ENCODE results near the gene CLRN2.
A peak's percentile ranks its signal among the peaks of the same experiment; 100 is the strongest.

CLRN2 gene

DNA sequence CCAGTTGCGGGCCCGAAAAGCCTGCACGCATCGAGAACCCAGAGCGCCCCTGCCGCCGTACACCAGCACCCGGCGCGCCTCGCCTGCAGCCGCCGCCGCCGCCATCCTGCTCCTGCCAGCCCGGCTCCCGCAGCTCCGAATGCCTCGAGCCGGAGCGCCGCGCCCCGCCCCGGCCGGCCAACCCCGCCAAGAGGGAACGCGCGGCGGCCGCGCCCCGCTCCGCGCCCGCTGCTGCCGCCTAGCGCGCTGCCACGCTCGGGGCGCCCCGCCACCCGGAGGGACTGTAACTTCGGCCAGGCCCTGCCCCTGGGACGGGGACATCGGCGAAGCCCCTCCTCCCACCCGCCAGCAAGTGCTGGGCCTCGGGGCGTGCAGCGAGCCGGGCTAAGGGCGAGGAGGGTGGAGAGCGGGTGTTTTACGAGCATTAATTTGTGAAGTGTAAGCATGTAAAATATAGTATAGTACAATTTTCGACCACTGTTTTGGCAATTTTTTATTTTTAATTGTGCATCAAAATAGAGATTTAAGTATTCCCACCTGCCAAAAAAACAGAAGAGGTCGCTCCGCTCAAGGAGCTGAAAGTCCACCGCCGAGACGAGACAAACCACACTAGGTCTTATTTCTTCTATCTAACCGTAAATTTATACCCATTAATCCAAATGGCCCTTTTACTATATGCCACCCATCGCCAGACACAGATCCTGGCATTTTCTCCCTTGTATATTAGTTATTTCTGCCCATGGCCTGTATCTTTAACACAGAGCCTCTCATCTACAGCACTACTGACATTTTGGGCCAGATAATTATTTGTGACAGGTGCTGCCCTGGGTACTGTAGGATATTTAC, 2.8 kb upstream of the CLRN2 start, which contains the start of gene QDPR:
TSS of gene QDPR (minus strand) at position 141 of the 846 bp plus-strand sequence. CDS start at position 105, 36 bp downstream.
- peak; percentile 87 for DNase-seq (ENCODE audit: low spot score)
- in situ Hi-C loops (cut with MboI; ENCODE audit: low sequenced_read_pairs, unreplicated experiment) = no loop called here
- peak; percentile 66 for TF ChIP-seq CTCF (IDR thresholded peaks at IDR 0.05; ENCODE audit: borderline replicate concordance, control extremely low read depth, extremely low read depth, insufficient read depth, missing control alignments)

DNA sequence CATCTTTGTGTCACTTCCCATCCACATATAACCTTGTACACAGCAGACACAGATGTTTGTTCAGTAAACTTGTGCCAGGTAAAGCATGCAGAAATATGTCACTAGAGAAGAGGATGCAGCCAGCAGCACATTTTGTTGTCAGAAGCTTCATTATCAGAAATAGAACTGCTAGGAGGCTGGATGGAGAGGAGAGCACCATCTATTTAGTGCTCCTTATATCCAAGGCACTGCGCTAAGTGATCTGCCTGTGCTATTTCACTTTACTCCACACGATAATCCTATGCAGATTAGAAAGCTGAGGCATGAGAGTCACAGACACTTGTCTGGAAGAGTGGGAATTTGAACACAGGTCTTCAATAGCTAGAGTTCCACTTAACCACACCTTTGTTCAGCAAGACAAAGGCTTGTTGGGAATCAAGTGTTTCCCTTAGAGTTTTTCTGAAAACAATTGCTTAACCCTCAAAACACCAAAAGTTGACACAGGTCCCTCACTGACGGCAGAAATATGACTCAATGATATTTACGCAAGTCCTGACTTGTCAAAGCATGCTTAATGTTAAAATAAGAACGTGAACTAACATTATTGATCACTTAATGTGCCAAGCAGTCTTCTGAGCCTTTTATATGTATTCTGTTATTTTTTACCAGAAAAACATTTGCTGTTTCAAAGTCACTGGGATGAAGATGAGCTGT, 1.8 kb upstream of the CLRN2 start:
- DNase-seq (ENCODE audit: low spot score) = no peak
- no peak for TF ChIP-seq CTCF (IDR thresholded peaks at IDR 0.05; ENCODE audit: borderline replicate concordance, control extremely low read depth, extremely low read depth, insufficient read depth, missing control alignments)
- in situ Hi-C loops (cut with MboI; ENCODE audit: low sequenced_read_pairs, unreplicated experiment) = no loop called here

GRCh38 chr4:17515445-17516407, 761 bp downstream of the CLRN2 start:
- TF ChIP-seq CTCF (IDR thresholded peaks at IDR 0.05; ENCODE audit: borderline replicate concordance, control extremely low read depth, extremely low read depth, insufficient read depth, missing control alignments) = no peak

DNA sequence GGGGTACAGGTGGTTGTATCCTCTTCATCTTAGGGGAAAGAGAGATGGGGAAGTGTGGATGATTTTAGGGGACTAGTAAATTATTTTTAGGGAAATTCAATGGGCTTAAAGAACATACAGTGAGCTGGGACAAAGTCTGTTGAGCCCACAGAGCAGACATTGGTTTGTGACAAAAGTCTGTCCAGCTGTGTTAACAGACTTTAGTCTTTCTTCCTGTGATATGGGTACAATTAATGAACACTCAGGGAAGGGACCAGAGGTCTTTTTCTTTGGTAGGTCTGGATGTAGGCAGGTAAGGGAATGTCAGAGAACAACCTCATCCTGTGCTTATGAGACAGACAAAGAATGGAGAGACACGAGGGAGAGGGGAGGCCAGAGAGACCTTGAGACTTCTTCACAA, 2.0 kb downstream of the CLRN2 start:
- DNase-seq (ENCODE audit: low spot score) = no peak
- in situ Hi-C loops (cut with MboI; ENCODE audit: low sequenced_read_pairs, unreplicated experiment) = no loop called here
- no peak for TF ChIP-seq CTCF (IDR thresholded peaks at IDR 0.05; ENCODE audit: borderline replicate concordance, control extremely low read depth, extremely low read depth, insufficient read depth, missing control alignments)

More at GRCh38 chr4:17515445-17516407, 761 bp downstream of the CLRN2 start:
- DNase-seq (ENCODE audit: low spot score) = no peak
- in situ Hi-C loops (cut with MboI; ENCODE audit: low sequenced_read_pairs, unreplicated experiment) = no loop called here

DNA sequence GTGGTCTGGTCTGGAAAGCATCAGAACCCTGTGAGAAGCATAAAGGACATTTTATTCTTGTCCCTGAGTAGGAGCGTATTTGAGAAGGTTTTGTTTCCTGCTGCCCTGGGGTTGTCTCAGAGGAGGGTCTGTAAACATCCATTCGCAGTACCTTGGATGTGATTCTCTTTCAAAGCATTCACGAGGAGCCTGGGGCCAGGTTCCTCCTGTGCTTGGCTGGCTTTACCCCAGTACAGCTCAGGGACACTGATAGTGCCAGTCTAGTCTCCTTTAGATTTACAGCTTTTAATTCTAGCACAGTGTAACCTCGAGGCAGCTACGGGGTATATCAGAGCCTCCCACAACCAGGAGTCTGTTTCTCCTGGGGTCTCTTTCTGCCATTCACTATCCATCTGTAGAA, 2.7 kb downstream of the CLRN2 start:
- DNase-seq (ENCODE audit: low spot score) = no peak
- in situ Hi-C loops (cut with MboI; ENCODE audit: low sequenced_read_pairs, unreplicated experiment) = no loop called here
- TF ChIP-seq CTCF (IDR thresholded peaks at IDR 0.05; ENCODE audit: borderline replicate concordance, control extremely low read depth, extremely low read depth, insufficient read depth, missing control alignments) = no peak

GRCh38 chr4:17521595-17521994, 6.6 kb downstream of the CLRN2 start:
- in situ Hi-C loops (cut with MboI; ENCODE audit: low sequenced_read_pairs, unreplicated experiment) = no loop called here
- DNase-seq (ENCODE audit: low spot score) = no peak
- TF ChIP-seq CTCF (IDR thresholded peaks at IDR 0.05; ENCODE audit: borderline replicate concordance, control extremely low read depth, extremely low read depth, insufficient read depth, missing control alignments) = no peak
